Neuronal stem cell (in vitro differentiated cells): ENCODE results near the gene NTNG1.
"Not testable (repeated sequence)": the region's sequence is repeated elsewhere in the genome, so short reads cannot be mapped to it uniquely, and the experiment has no call there.

Experiments used
- DNase-seq: peaks from one replicate; pipeline ENCODE4 v3.0.0-alpha.2; 2013; ENCODE audit warnings: low spot score
- H2AFZ ChIP-seq: one replicate; pipeline ENCODE4 v1.6.1; 2013; ENCODE audit warnings: mild to moderate bottlenecking, low read length, inconsistent platforms
- H2AK5ac ChIP-seq: 2 replicates; pipeline ENCODE4 v1.6.1; 2013; ENCODE audit warnings: low read depth, mild to moderate bottlenecking, inconsistent platforms, low read length, moderate library complexity, mixed read lengths
- H2BK120ac ChIP-seq: 2 replicates; pipeline ENCODE4 v1.6.1; 2013; ENCODE audit warnings: low read depth, mild to moderate bottlenecking, inconsistent platforms, low read length, moderate library complexity, mixed read lengths
- H2BK12ac ChIP-seq: one replicate; pipeline ENCODE4 v1.6.1; 2013; ENCODE audit warnings: low read length, inconsistent platforms
- H2BK15ac ChIP-seq: 2 replicates; pipeline ENCODE4 v1.6.1; 2013; ENCODE audit warnings: mild to moderate bottlenecking, low read length, inconsistent platforms, mixed read lengths
- H2BK5ac ChIP-seq: one replicate; pipeline ENCODE4 v1.6.1; 2013; ENCODE audit warnings: inconsistent platforms, mild to moderate bottlenecking, low read length, moderate library complexity
- H3K14ac ChIP-seq: one replicate; pipeline ENCODE4 v1.6.1; 2013; ENCODE audit warnings: low read length, inconsistent platforms
- H3K18ac ChIP-seq: 2 replicates; pipeline ENCODE4 v1.6.1; 2013; ENCODE audit warnings: low read length, inconsistent platforms
- H3K23ac ChIP-seq: 2 replicates; pipeline ENCODE4 v1.6.1; 2013; ENCODE audit warnings: low read depth, mild to moderate bottlenecking, mixed read lengths, low read length, inconsistent platforms; ENCODE audit not compliant: poor library complexity
- H3K27ac ChIP-seq: replicated peaks from 3 replicates; pipeline ENCODE4 v1.5.1; 2013; ENCODE audit warnings: low read length, inconsistent platforms
- H3K27me3 ChIP-seq, 3 experiments: 2 replicates each; pipeline ENCODE4 v1.6.1; 2013; ENCODE audit warnings: low read length in 3 of 3, mild to moderate bottlenecking in 2 of 3, inconsistent platforms in 1 of 3, low read depth in 1 of 3, mixed read lengths in 1 of 3, moderate library complexity in 1 of 3; ENCODE audit not compliant: control insufficient read depth in 3 of 3, insufficient read depth in 3 of 3
- H3K36me3 ChIP-seq, 2 donors: replicated peaks in 1 of 2; 2 replicates each; pipeline ENCODE4 v1.6.1; 2013; ENCODE audit warnings: low read length in 2 of 2; ENCODE audit not compliant: control insufficient read depth in 2 of 2, insufficient read depth in 2 of 2
- H3K4ac ChIP-seq: 2 replicates; pipeline ENCODE4 v1.6.1; 2013; ENCODE audit warnings: inconsistent platforms, mild to moderate bottlenecking, low read length, moderate library complexity
- H3K4me1 ChIP-seq, 2 donors: 1 replicate in 1 of 2; 2 replicates in 1 of 2; pipeline ENCODE4 v1.6.1; 2013; ENCODE audit warnings: low read length in 2 of 2, low read depth in 1 of 2; ENCODE audit not compliant: control insufficient read depth in 2 of 2, insufficient read depth in 1 of 2
- H3K4me2 ChIP-seq: one replicate; pipeline ENCODE4 v1.6.1; 2013; ENCODE audit warnings: mild to moderate bottlenecking, low read length, inconsistent platforms; ENCODE audit not compliant: insufficient read depth, poor library complexity, severe bottlenecking
- H3K4me3 ChIP-seq, 2 donors: 2 replicates each; pipeline ENCODE4 v1.5.1; 2013; ENCODE audit warnings: low read length in 2 of 2, mild to moderate bottlenecking in 2 of 2, inconsistent platforms in 1 of 2, moderate library complexity in 1 of 2
- H3K79me1 ChIP-seq: one replicate; pipeline ENCODE4 v1.6.1; 2013; ENCODE audit warnings: low read depth, mild to moderate bottlenecking, inconsistent platforms, low read length, moderate library complexity
- H3K9ac ChIP-seq: one replicate; pipeline ENCODE4 v1.6.1; 2013; ENCODE audit warnings: mild to moderate bottlenecking, low read depth, low read length, inconsistent platforms; ENCODE audit not compliant: poor library complexity
- H3K9me3 ChIP-seq, 2 donors: replicated peaks in 1 of 2; 2 replicates each; pipeline versions ENCODE3 to v1.6.1; 2013; ENCODE audit warnings: low read length in 2 of 2, mild to moderate bottlenecking in 2 of 2, inconsistent platforms in 1 of 2, low read depth in 1 of 2, mixed read lengths in 1 of 2, moderate library complexity in 1 of 2; ENCODE audit not compliant: control insufficient read depth in 2 of 2, insufficient read depth in 1 of 2
- H4K8ac ChIP-seq: one replicate; pipeline ENCODE4 v1.6.1; 2013; ENCODE audit warnings: low read depth, mild to moderate bottlenecking, inconsistent platforms, low read length, moderate library complexity
- H4K91ac ChIP-seq: one replicate; pipeline ENCODE4 v1.6.1; 2013; ENCODE audit warnings: low read length, low read depth, mild to moderate bottlenecking, inconsistent platforms; ENCODE audit not compliant: poor library complexity
- WGBS, 2 donors: extraction: QIAGEN DNeasy Blood & Tissue Kit; methylation state at CpG; one replicate each; pipeline ENCODE4 v1.1.7; 2013; ENCODE audit warnings: missing lambda C conversion rate in 2 of 2, mixed read lengths in 1 of 2; ENCODE audit not compliant: insufficient read length in 2 of 2, insufficient replicate concordance in 1 of 2; ENCODE audit errors: extremely low coverage in 2 of 2; 5-methylcytosine and 5-hydroxymethylcytosine counted together

The NTNG1 gene

GRCh38 chr1:107158496-107158895, 17.7 kb downstream of the NTNG1 start:
- Histone ChIP-seq H2BK120ac (no peak overlapping the region), H3K27me3 (no peaks in the 10 kb centered on the region), H3K23ac (no peak overlapping the region), H4K8ac (no peak overlapping the region), H2AK5ac (no peak overlapping the region), H3K4ac (no peak overlapping the region), H2AFZ (no peak overlapping the region), H3K79me1 (no peaks in the 10 kb centered on the region), H2BK5ac (no peak overlapping the region), H3K27ac (no peak overlapping the region), H3K4me2 (no peak overlapping the region), H2BK12ac (no peak overlapping the region), H4K91ac (no peak overlapping the region), H3K18ac (no peak overlapping the region), H2BK15ac (no peak overlapping the region), H3K14ac (no peak overlapping the region), H3K9ac (no peak overlapping the region), H3K4me3 (no peak overlapping the region), H3K36me3 (peaks cover 0 to 2% of the 10 kb centered on the region in 2 donors), H3K4me1 (no peaks in the 10 kb centered on the region), H3K9me3 (no peaks in the 10 kb centered on the region)
- DNase-seq, result no peak
- WGBS, 2 donors, result no CpG with 5 or more reads among the region's 5 CpGs

GRCh38 chr1:107158991-107159390, 18.2 kb downstream of the NTNG1 start:
- H2AFZ ChIP-seq, result no peak overlapping the region
- H3K27me3 ChIP-seq, result no peaks in the 10 kb centered on the region
- no peak overlapping the region for H3K14ac ChIP-seq
- DNase-seq, result no peak
- H3K23ac ChIP-seq, result no peak overlapping the region
- no peak overlapping the region for H2BK12ac ChIP-seq
- H3K4ac ChIP-seq, result no peak overlapping the region
- WGBS, 2 donors, result no CpG with 5 or more reads among the region's 3 CpGs
- no peaks in the 10 kb centered on the region for H3K4me1 ChIP-seq
- H4K8ac ChIP-seq, result no peak overlapping the region
- no peak overlapping the region for H2BK15ac ChIP-seq
- H3K9ac ChIP-seq, result no peak overlapping the region
- no peak overlapping the region for H4K91ac ChIP-seq
- no peak overlapping the region for H3K27ac ChIP-seq
- H3K36me3 ChIP-seq, result no peaks in the 10 kb centered on the region
- no peaks in the 10 kb centered on the region for H3K79me1 ChIP-seq
- no peak overlapping the region for H2BK120ac ChIP-seq
- H3K18ac ChIP-seq, result no peak overlapping the region
- H2BK5ac ChIP-seq, result no peak overlapping the region
- H2AK5ac ChIP-seq, result no peak overlapping the region
- H3K4me2 ChIP-seq, result no peak overlapping the region
- H3K4me3 ChIP-seq, result no peak overlapping the region
- no peaks in the 10 kb centered on the region for H3K9me3 ChIP-seq

- Histone ChIP-seq H2BK5ac (no peak overlapping the region), H3K18ac (no peak overlapping the region), H3K14ac (no peak overlapping the region), H3K9me3 (no peaks in the 10 kb centered on the region), H4K8ac (no peak overlapping the region), H3K23ac (no peak overlapping the region), H2BK120ac (no peak overlapping the region), H2BK15ac (no peak overlapping the region), H4K91ac (no peak overlapping the region), H2BK12ac (no peak overlapping the region), H3K4me1 (no peaks in the 10 kb centered on the region), H3K4me2 (no peak overlapping the region), H3K4me3 (no peak overlapping the region), H3K27me3 (no peaks in the 10 kb centered on the region), H3K9ac (no peak overlapping the region), H3K4ac (no peak overlapping the region), H2AK5ac (no peak overlapping the region), H3K27ac (no peak overlapping the region), H2AFZ (no peak overlapping the region), H3K79me1 (no peaks in the 10 kb centered on the region), H3K36me3 (no peaks in the 10 kb centered on the region)
- WGBS, 2 donors, result 100% methylated on average over 1 of the region's 1 CpG; no CpG with 5 or more reads in 1 of the 2 donors
- DNase-seq, result no peak
These were observed 21.9 kb downstream of the NTNG1 start for GRCh38 chr1:107162745-107163144.

- not testable (repeated sequence) for H3K27ac ChIP-seq, DNase-seq, H3K4ac ChIP-seq
These were observed 24.1 kb downstream of the NTNG1 start for GRCh38 chr1:107164901-107165300.

More at GRCh38 chr1:107164901-107165300, 24.1 kb downstream of the NTNG1 start:
- H2BK12ac ChIP-seq, H2AFZ ChIP-seq, H3K4me1 ChIP-seq, H4K8ac ChIP-seq, H3K4me2 ChIP-seq, H3K18ac ChIP-seq, H3K23ac ChIP-seq, H2BK120ac ChIP-seq, H2AK5ac ChIP-seq, H4K91ac ChIP-seq, H3K79me1 ChIP-seq, H3K9ac ChIP-seq, H3K4me3 ChIP-seq, H2BK5ac ChIP-seq, H2BK15ac ChIP-seq, H3K14ac ChIP-seq, H3K36me3 ChIP-seq, H3K27me3 ChIP-seq, H3K9me3 ChIP-seq: not testable (repeated sequence)
- no CpG with 5 or more reads among the region's 9 CpGs for WGBS, 2 donors
